Psoas muscle (tissue), 8 donors: ENCODE measurements around the gene CFL1. TPM values are rescaled to one million over a fixed set of nuclear protein-coding genes. Genes with fewer than 3 reads are reported as not detected.

Experiments
- ATAC-seq, 4 donors: fragments of 200-7000 bp; cut with Tn5 transposase; one replicate each; pipeline ENCODE4 v1.9.1; 2020; ENCODE audit warnings: moderate library complexity in 3 of 4, mild to moderate bottlenecking in 2 of 4
- DNase-seq, 2 donors: peaks; one replicate each; pipeline ENCODE4 v3.0.0-alpha.2; 2020
- H3K27ac ChIP-seq: fragments of 200-600 bp; one replicate; pipeline ENCODE4 v1.8.0; 2022
- H3K27me3 ChIP-seq, 3 donors: fragments of 200-600 bp in 1 of 3; one replicate each; pipeline versions ENCODE4 v1.6.1 to v1.8.0; 2013 to 2022; ENCODE audit warnings: low read length in 2 of 3, mild to moderate bottlenecking in 2 of 3, moderate library complexity in 1 of 3; ENCODE audit not compliant: insufficient read depth in 3 of 3
- H3K36me3 ChIP-seq, 2 donors: fragments of 200-600 bp in 1 of 2; one replicate each; pipeline versions ENCODE4 v1.6.1 to v1.8.0; 2013 to 2022; ENCODE audit warnings: low read depth in 1 of 2, mild to moderate bottlenecking in 1 of 2, moderate library complexity in 1 of 2; ENCODE audit not compliant: insufficient read depth in 1 of 2
- H3K4me1 ChIP-seq: fragments of 200-600 bp; one replicate; pipeline ENCODE4 v1.8.0; 2022
- H3K4me3 ChIP-seq: fragments of 200-600 bp; one replicate; pipeline ENCODE4 v1.8.0; 2022; ENCODE audit warnings: mild to moderate bottlenecking
- H3K9me3 ChIP-seq: fragments of 200-600 bp; one replicate; pipeline ENCODE4 v1.8.0; 2022
- CTCF ChIP-seq: fragments of 200-600 bp; IDR thresholded peaks from one replicate; pipeline ENCODE4 v1.8.0; 2022; ENCODE audit warnings: antibody characterized with exemption
- WGBS, 3 donors: extraction: QIAGEN DNeasy Blood & Tissue Kit; methylation state at CpG; one replicate each; pipeline versions ENCODE4 v1.1.6 to v1.1.7; 2013; 5-methylcytosine and 5-hydroxymethylcytosine counted together
- intact Hi-C, 2 donors: fragments of 100-400 bp; cut with DNase I; formaldehyde crosslinking; loops; one replicate each; pipeline versions ENCODE4 v1.11.0 to v1.14.2; 2022
- polyA plus RNA-seq, 3 donors: library from polyadenylated mRNA; stranded (reverse); fragments of 200-250 nt; gene quantifications; one replicate each; pipeline ENCODE4 v1.2.3, GENCODE V29; 2013
- total RNA-seq, 4 donors: library from RNA; stranded (reverse); fragmentation: NEBNext Ultra II Directional in 2 of 4; extraction: Animal tissue kit (Norgen Biotek cat#: 25700) in 2 of 4; gene quantifications; one replicate each; pipeline versions ENCODE4 v1.2.1 to v1.2.4, GENCODE V29; 2021 to 2023
- donor health status: healthy with polysubstance abuse.
- donor health status: DM: no; HTN: no; CAD: no; lungs with moderate emphysema.
- donor health status: Bipolar disorder and iron deficiency.
- donor health status: healthy.
- donor health status: DM: yes; HTN: yes; CAD: no.
- donor health status: DM: no; HTN: no; CAD: no.
- donor health status: DM: no; HTN: no; CAD: no.
- donor health status: DM: yes; HTN: yes; CAD: no.

Gene CFL1
- total and polyA plus RNA-seq, 7 donors: 175 to 843 (median 225) TPM

GRCh38 chr11:65814131-65814985, 43.6 kb downstream of the CFL1 start:
- no peak for DNase-seq
- H3K4me1 ChIP-seq: no peaks in the 10 kb centered on the region
- peaks cover 0 to 12% (median 0%) of the 10 kb centered on the region in 3 donors for H3K27me3 ChIP-seq
- no peak for ATAC-seq
- TF ChIP-seq CTCF: no peak
- no peaks in the 10 kb centered on the region for H3K9me3 ChIP-seq
- H3K36me3 ChIP-seq: no peaks in the 10 kb centered on the region
- no peak overlapping the region for H3K4me3 ChIP-seq
- WGBS, 3 donors: 65 to 70% (median 67%) methylated on average over 18 of the region's 18 CpGs
- H3K27ac ChIP-seq: no peak overlapping the region
- intact Hi-C loops: no loop called here

GRCh38 chr11:65811764-65812475, 46.1 kb downstream of the CFL1 start:
- Histone ChIP-seq H3K36me3 (no peaks in the 10 kb centered on the region), H3K9me3 (no peaks in the 10 kb centered on the region), H3K4me1 (no peaks in the 10 kb centered on the region), H3K27ac (no peak overlapping the region), H3K4me3 (no peak overlapping the region), H3K27me3 (peaks cover 0 to 31% (median 0%) of the 10 kb centered on the region in 3 donors)
- no peak for TF ChIP-seq CTCF
- intact Hi-C loops: no loop called here
- DNase-seq: no peak
- peak in 2 of 4 donors; percentile 41 for ATAC-seq
- WGBS, 3 donors: 39 to 45% (median 44%) methylated on average over 19 of the region's 19 CpGs

- no peaks in the 10 kb centered on the region for H3K9me3 ChIP-seq
- no peak overlapping the region for H3K27ac ChIP-seq
- H3K4me1 ChIP-seq: no peaks in the 10 kb centered on the region
- no peak overlapping the region for H3K4me3 ChIP-seq
- TF ChIP-seq CTCF: no peak
- DNase-seq (no peak), ATAC-seq (peak; percentile 58 to 87 (median 72))
- intact Hi-C loops: no loop called here
- 76 to 81% (median 79%) methylated on average over 23 of the region's 23 CpGs for whole genome bisulfite sequencing, 3 donors
- H3K36me3 ChIP-seq: no peaks in the 10 kb centered on the region
- peaks cover 0 to 47% (median 0%) of the 10 kb centered on the region in 3 donors for H3K27me3 ChIP-seq
Measured at GRCh38 chr11:65810046-65810868, 47.7 kb downstream of the CFL1 start.

GRCh38 chr11:65809496-65809895, 48.5 kb downstream of the CFL1 start:
- peaks cover 0 to 55% (median 0%) of the 10 kb centered on the region in 3 donors for H3K27me3 ChIP-seq

More at GRCh38 chr11:65809496-65809895, 48.5 kb downstream of the CFL1 start:
- Histone ChIP-seq H3K27ac (no peak overlapping the region), H3K36me3 (no peaks in the 10 kb centered on the region), H3K9me3 (no peaks in the 10 kb centered on the region), H3K4me1 (no peaks in the 10 kb centered on the region), H3K4me3 (no peak overlapping the region)
- intact Hi-C loops: no loop called here
- 74 to 77% (median 74%) methylated on average over 9 of the region's 9 CpGs for WGBS, 3 donors
- DNase-seq (no peak), ATAC-seq (no peak)
- TF ChIP-seq CTCF: no peak
